ENCODE results near the gene SMIM1. TPM values are rescaled to one million over a fixed set of nuclear protein-coding genes. Genes with fewer than 3 reads are reported as not detected.
A peak's percentile ranks its signal among the peaks of the same experiment; 100 is the strongest.

The SMIM1 gene
- total and polyA plus RNA-seq, 8 donors, result 3.1 to 15.1 (median 6.4) TPM

DNA sequence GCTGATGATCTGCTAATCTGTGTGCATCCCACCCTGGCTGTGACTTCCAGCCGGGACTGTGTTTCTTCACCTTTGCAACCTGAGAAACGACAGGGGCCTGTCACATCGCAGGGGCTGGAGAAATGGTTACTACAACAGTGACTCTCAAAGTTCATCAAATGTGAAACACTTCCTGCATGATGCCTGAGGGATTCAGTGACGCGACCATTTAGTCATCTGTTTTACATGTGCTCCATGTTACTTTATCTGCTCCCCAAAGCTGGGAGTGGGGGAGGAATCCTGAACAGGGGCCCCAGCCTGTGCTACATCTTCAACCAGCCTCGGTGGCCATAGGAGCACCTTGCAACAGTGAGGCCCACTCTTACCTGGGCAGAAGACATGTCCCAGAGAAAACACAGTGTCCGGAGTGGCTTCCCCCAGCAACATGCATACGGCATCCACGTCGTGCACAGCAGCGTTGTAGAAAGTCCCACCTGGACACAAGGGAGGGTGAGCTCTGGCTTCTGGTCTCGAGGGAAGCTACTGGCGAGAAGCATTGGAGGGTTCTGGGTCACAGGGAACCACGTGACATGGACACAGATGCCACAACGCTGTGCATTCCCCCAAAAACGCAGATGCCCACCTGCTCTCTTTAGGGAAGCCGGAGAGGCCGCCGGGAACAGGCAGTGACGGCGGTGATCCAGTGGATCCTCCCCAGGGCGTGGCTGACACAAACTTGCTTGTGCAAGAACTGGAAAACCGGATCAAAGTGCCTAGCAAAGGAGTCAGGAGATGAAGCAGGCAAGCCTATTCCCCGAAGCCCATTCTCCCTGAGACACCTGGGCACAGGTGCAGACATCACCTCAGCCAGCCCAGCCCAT lies 29.9 kb upstream of the SMIM1 start:
- peaks cover 0 to 15% (median 6%) of the 10 kb centered on the region in 3 donors for H3K36me3 ChIP-seq
- TF ChIP-seq, protein P1, sequence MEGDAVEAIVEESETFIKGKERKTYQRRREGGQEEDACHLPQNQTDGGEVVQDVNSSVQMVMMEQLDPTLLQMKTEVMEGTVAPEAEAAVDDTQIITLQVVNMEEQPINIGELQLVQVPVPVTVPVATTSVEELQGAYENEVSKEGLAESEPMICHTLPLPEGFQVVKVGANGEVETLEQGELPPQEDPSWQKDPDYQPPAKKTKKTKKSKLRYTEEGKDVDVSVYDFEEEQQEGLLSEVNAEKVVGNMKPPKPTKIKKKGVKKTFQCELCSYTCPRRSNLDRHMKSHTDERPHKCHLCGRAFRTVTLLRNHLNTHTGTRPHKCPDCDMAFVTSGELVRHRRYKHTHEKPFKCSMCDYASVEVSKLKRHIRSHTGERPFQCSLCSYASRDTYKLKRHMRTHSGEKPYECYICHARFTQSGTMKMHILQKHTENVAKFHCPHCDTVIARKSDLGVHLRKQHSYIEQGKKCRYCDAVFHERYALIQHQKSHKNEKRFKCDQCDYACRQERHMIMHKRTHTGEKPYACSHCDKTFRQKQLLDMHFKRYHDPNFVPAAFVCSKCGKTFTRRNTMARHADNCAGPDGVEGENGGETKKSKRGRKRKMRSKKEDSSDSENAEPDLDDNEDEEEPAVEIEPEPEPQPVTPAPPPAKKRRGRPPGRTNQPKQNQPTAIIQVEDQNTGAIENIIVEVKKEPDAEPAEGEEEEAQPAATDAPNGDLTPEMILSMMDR (IDR thresholded peaks at IDR 0.05), result no peak

DNA sequence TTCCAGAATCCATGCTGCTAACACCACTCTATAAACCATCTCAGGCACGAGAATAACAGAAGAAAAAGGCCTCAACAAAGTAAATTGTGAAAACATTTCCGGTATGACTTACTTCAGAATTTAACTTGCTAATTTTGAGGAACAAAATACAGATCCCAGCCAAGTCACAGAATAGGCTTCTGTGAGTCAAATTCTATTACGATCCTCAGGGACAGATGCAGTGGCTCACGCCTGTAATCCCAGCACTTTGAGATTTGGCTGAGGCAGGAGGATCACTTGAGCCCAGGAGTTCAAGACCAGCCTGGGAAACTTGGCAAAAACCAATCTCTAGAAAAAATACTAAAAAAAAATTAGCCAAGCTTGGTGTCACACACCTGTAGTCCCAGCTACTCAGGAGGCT lies 29.1 kb upstream of the SMIM1 start:
- peaks cover 0 to 6% (median 0%) of the 10 kb centered on the region in 3 donors for H3K4me1 ChIP-seq
- H3K36me3 ChIP-seq, result peaks cover 0 to 8% (median 0%) of the 10 kb centered on the region in 3 donors
- WGBS, 2 donors, result 77 to 85% methylated on average over 4 of the region's 4 CpGs
- no peak overlapping the region for H3K27ac ChIP-seq
- FAIRE-seq, result no peak
- intact Hi-C loops (cut with DNase I), result no loop called here
- no peak for ATAC-seq
- H3K4me3 ChIP-seq, result no peak overlapping the region
- no peak for DNase-seq
- H3K9me3 ChIP-seq, result no peaks in the 10 kb centered on the region
- H3K27me3 ChIP-seq, result no peaks in the 10 kb centered on the region
- TF ChIP-seq, protein P1 (IDR thresholded peaks at IDR 0.05), result no peak

More for the DNA sequence above, 29.9 kb upstream of the SMIM1 start:
- Histone ChIP-seq H3K27ac (no peak overlapping the region), H3K4me3 (no peak overlapping the region), H3K9me3 (no peaks in the 10 kb centered on the region), H3K4me1 (peaks cover 0 to 3% (median 0%) of the 10 kb centered on the region in 3 donors), H3K27me3 (no peaks in the 10 kb centered on the region)
- 83 to 87% methylated on average over 24 of the region's 24 CpGs for WGBS, 2 donors
- DNase-seq, result peak in 2 of 6 donors; percentile 12 to 41
- FAIRE-seq, result no peak
- ATAC-seq, result no peak
- intact Hi-C loops (cut with DNase I), result no loop called here

DNA sequence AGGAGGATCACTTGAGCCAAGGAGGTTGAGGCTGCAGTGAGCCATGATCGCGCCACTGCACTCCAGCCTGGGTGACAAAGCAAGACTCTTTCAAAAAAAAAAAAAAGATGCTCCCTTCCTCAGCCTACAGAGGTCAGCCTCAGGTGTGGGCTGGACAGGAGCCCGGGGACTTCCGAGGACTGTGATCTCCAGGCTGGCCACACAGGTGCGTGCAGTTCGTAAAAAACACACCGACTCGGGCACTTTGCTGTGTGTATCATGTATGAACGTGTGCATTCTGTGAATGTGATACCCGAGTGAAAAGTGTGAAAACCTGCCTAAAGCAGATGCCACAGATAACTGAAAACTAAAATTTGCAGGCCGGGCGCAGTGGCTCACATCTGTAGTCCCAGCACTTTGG lies 28.7 kb upstream of the SMIM1 start:
- intact Hi-C loops (cut with DNase I), result no loop called here
- WGBS, 2 donors, result 88 to 93% methylated on average over 12 of the region's 12 CpGs
- H3K36me3 ChIP-seq, result peaks cover 0 to 6% (median 0%) of the 10 kb centered on the region in 3 donors
- TF ChIP-seq, protein P1 (IDR thresholded peaks at IDR 0.05), result no peak
- FAIRE-seq, result no peak
- peaks cover 0 to 6% (median 0%) of the 10 kb centered on the region in 3 donors for H3K4me1 ChIP-seq
- ATAC-seq, result no peak
- no peak overlapping the region for H3K27ac ChIP-seq
- DNase-seq, result no peak
- H3K4me3 ChIP-seq, result no peak overlapping the region
- H3K9me3 ChIP-seq, result no peaks in the 10 kb centered on the region
- H3K27me3 ChIP-seq, result no peaks in the 10 kb centered on the region

DNA sequence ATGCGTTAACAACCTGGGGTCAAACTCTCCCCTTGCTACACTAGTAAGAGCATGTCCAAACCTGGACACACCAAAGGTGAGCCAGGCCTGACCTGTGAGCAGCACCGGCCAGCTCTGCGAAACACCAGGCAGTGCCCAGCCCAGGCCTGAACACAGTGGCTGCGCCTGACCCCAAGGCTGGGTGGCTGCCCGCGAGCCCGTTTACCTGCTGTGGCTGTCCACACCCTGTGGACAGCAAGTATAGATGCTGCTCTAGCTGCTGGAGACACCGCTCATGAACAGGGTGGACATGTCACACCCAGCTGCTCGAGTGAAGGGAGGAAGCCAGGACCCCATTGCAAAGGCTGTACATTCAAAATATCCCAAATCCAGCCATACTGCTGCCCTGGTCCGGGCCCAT lies 27.9 kb upstream of the SMIM1 start:
- Histone ChIP-seq H3K27me3 (no peaks in the 10 kb centered on the region), H3K4me3 (no peak overlapping the region), H3K27ac (no peak overlapping the region), H3K9me3 (no peaks in the 10 kb centered on the region), H3K36me3 (peaks cover 0 to 6% (median 0%) of the 10 kb centered on the region in 3 donors), H3K4me1 (peaks cover 0 to 6% (median 0%) of the 10 kb centered on the region in 3 donors)
- WGBS, 2 donors, result 92% methylated on average over 10 of the region's 10 CpGs
- intact Hi-C loops (cut with DNase I), result no loop called here
- DNase-seq, result peak in 3 of 6 donors; percentile 33 to 66 (median 50)
- no peak for FAIRE-seq
- TF ChIP-seq, protein P1 (IDR thresholded peaks at IDR 0.05), result no peak
- no peak for ATAC-seq

DNA sequence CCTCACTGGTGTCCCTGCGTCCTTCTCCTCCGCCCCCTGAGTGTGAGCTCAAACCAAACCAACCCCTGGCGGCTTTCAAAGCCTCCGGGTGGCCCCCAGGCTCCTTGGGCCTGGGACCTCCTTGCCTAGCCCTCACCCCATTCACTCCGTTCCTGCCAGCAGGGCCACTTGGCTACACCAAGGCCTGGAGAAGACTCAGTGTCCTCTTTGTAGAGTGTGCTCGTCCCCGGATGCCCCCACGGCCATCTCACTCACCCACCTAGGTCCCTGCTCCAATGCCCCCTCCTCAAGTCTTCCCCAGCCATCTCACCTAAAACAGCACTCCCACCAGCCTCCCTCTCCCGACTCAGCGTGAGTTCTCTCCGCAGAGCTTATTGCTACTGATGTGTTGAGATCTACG lies 27.5 kb upstream of the SMIM1 start:
- Histone ChIP-seq H3K4me3 (no peak overlapping the region), H3K27ac (no peak overlapping the region), H3K9me3 (no peaks in the 10 kb centered on the region), H3K36me3 (peaks cover 0 to 6% (median 0%) of the 10 kb centered on the region in 3 donors), H3K4me1 (peaks cover 0 to 6% (median 0%) of the 10 kb centered on the region in 3 donors), H3K27me3 (no peaks in the 10 kb centered on the region)
- ATAC-seq (no peak), FAIRE-seq (no peak), DNase-seq (peak in 3 of 6 donors; percentile 17 to 37 (median 35))
- intact Hi-C loops (cut with DNase I), result no loop called here
- TF ChIP-seq, protein P1 (IDR thresholded peaks at IDR 0.05), result no peak
- WGBS, 2 donors, result 93 to 94% methylated on average over 12 of the region's 12 CpGs
